ENCODE data around the gene C1GALT1. TPM values are rescaled to one million over a fixed set of nuclear protein-coding genes. Genes with fewer than 3 reads are reported as not detected.

C1GALT1 gene
- total RNA-seq, 1 experiment from 2014 or later = 54.2 TPM

DNA sequence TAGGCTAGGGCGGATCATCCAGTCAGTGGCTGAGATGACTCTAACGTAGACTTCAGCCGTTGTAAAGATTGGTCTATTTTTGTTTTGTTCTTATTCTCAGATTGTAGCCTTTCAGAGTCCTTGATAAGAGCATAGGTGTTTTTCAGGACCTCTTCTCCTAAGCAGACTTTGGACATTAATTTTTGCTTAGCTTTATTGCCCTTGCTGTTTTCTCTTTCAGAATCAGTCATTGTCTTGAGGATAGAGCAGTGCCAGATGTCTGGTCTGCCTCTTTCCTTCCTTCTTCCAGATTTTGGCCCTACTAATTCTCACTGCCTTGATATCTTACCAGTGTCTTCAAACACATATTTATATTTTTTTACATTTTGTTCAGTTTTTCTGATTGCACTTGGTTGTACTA is 49.5 kb downstream of the C1GALT1 start:
- TF ChIP-seq, protein P1, sequence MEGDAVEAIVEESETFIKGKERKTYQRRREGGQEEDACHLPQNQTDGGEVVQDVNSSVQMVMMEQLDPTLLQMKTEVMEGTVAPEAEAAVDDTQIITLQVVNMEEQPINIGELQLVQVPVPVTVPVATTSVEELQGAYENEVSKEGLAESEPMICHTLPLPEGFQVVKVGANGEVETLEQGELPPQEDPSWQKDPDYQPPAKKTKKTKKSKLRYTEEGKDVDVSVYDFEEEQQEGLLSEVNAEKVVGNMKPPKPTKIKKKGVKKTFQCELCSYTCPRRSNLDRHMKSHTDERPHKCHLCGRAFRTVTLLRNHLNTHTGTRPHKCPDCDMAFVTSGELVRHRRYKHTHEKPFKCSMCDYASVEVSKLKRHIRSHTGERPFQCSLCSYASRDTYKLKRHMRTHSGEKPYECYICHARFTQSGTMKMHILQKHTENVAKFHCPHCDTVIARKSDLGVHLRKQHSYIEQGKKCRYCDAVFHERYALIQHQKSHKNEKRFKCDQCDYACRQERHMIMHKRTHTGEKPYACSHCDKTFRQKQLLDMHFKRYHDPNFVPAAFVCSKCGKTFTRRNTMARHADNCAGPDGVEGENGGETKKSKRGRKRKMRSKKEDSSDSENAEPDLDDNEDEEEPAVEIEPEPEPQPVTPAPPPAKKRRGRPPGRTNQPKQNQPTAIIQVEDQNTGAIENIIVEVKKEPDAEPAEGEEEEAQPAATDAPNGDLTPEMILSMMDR (conservative IDR thresholded peaks at IDR 0.05) = no peak
- no peak for TF ChIP-seq EZH2 (IDR thresholded peaks at IDR 0.05; ENCODE audit: low read depth)
- H3K27me3 ChIP-seq (ENCODE audit: insufficient read depth, low read depth) = no peaks in the 10 kb centered on the region
- peaks cover 19% of the 10 kb centered on the region for H3K36me3 ChIP-seq (ENCODE audit: low read depth)
- peaks cover 4% of the 10 kb centered on the region; the same call in 1 of the 2 replicates for H3F3A ChIP-seq (ENCODE audit: insufficient read depth, low read depth)
- ChIA-PET POLR2A (ENCODE audit: unreplicated experiment) (interaction anchor here (0.7 kb wide), 1 partner anchor 462 kb away, joined by 13 read pairs; no protein-coding TSS in a partner anchor), CTCF (no interaction called here)
- peaks cover 20% of the 10 kb centered on the region; the same call in 1 of the 2 replicates for H3K9me3 ChIP-seq (ENCODE audit: insufficient read depth, low read depth)
- no peaks in the 10 kb centered on the region for H3K9me2 ChIP-seq (ENCODE audit: insufficient read depth)
- H4K20me1 ChIP-seq (ENCODE audit: insufficient read depth) = no peaks in the 10 kb centered on the region
- H2AFZ ChIP-seq = no peak overlapping the region
- H3K4me1 ChIP-seq (replicated peaks; ENCODE audit: insufficient read depth) = 0 out of 2 replicates have a peak, but pooled peaks cover 5% of the 10 kb centered on the region
- no peak overlapping the region for H3K4me2 ChIP-seq
- no peak overlapping the region for H3K4me3 ChIP-seq
- H3K27ac ChIP-seq = no peak overlapping the region
- BruUV-seq (replicated peaks) = no TSS peak
- DNase-seq = no peak
- intact Hi-C loops (cut with micrococcal nuclease; ENCODE audit: unreplicated experiment) = no loop called here
- H3K79me2 ChIP-seq (ENCODE audit: low read depth) = no peaks in the 10 kb centered on the region

- DNase-seq = no peak
- Histone ChIP-seq H3F3A (ENCODE audit: insufficient read depth, low read depth) (peaks cover 4% of the 10 kb centered on the region; the same call in 1 of the 2 replicates), H4K20me1 (ENCODE audit: insufficient read depth) (no peaks in the 10 kb centered on the region), H3K4me2 (no peak overlapping the region), H3K4me1 (replicated peaks; ENCODE audit: insufficient read depth) (0 out of 2 replicates have a peak, but pooled peaks cover 5% of the 10 kb centered on the region), H3K27ac (no peak overlapping the region), H3K36me3 (ENCODE audit: low read depth) (peaks cover 32% of the 10 kb centered on the region), H2AFZ (no peak overlapping the region), H3K4me3 (no peak overlapping the region), H3K27me3 (ENCODE audit: insufficient read depth, low read depth) (no peaks in the 10 kb centered on the region), H3K79me2 (ENCODE audit: low read depth) (no peaks in the 10 kb centered on the region), H3K9me2 (ENCODE audit: insufficient read depth) (no peaks in the 10 kb centered on the region), H3K9me3 (ENCODE audit: insufficient read depth, low read depth) (peaks cover 14% of the 10 kb centered on the region; the same call in 1 of the 2 replicates)
- no TSS peak for BruUV-seq (replicated peaks)
- intact Hi-C loops (cut with micrococcal nuclease; ENCODE audit: unreplicated experiment) = no loop called here
- no peak for TF ChIP-seq EZH2 (IDR thresholded peaks at IDR 0.05; ENCODE audit: low read depth)
- TF ChIP-seq, protein P1 (conservative IDR thresholded peaks at IDR 0.05) = no peak
- ChIA-PET POLR2A (ENCODE audit: unreplicated experiment) (no interaction called here), CTCF (no interaction called here)
These were observed 53.0 kb downstream of the C1GALT1 start for GRCh38 chr7:7235347-7235746.

DNA sequence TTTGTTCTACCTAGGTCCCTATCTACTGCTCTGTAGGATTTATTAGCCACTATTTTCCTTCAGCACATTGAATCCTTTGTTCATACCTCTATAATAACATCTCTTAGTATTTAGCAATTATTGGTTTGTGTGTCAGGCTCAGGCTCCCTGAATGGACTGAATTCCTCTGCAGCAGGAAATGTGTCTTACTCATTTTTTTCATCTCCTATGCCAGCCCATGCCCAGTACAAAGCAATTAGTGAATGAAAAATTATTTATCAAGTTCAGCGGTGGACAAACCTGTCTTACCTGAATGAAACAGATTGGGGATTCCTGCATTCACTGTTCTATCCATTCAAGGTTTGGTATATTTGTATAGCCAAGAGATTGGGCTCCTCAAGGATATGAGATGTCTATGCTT is 53.7 kb downstream of the C1GALT1 start:
- ChIA-PET POLR2A (ENCODE audit: unreplicated experiment) (no interaction called here), CTCF (no interaction called here)
- Histone ChIP-seq H3K27me3 (ENCODE audit: insufficient read depth, low read depth) (no peaks in the 10 kb centered on the region), H3K9me3 (ENCODE audit: insufficient read depth, low read depth) (peaks cover 7% of the 10 kb centered on the region; the same call in 1 of the 2 replicates), H4K20me1 (ENCODE audit: insufficient read depth) (no peaks in the 10 kb centered on the region), H3K9me2 (ENCODE audit: insufficient read depth) (no peaks in the 10 kb centered on the region), H3K27ac (no peak overlapping the region), H2AFZ (no peak overlapping the region), H3K4me2 (no peak overlapping the region), H3K79me2 (ENCODE audit: low read depth) (no peaks in the 10 kb centered on the region), H3K4me1 (replicated peaks; ENCODE audit: insufficient read depth) (0 out of 2 replicates have a peak, but pooled peaks cover 5% of the 10 kb centered on the region), H3F3A (ENCODE audit: insufficient read depth, low read depth) (peaks cover 4% of the 10 kb centered on the region; the same call in 1 of the 2 replicates), H3K4me3 (no peak overlapping the region), H3K36me3 (ENCODE audit: low read depth) (peaks cover 29% of the 10 kb centered on the region)
- peak; percentile 14 to 73 for DNase-seq
- intact Hi-C loops (cut with micrococcal nuclease; ENCODE audit: unreplicated experiment) = no loop called here
- no peak for TF ChIP-seq EZH2 (IDR thresholded peaks at IDR 0.05; ENCODE audit: low read depth)
- TF ChIP-seq, protein P1 (conservative IDR thresholded peaks at IDR 0.05) = no peak
- no TSS peak for BruUV-seq (replicated peaks)
